Peyer's patch (tissue), 4 donors: Measurements from ENCODE around the gene GDI2. TPM values are rescaled to one million over a fixed set of nuclear protein-coding genes. Genes with fewer than 3 reads are reported as not detected.

Experiments used
- DNase-seq, 3 donors: peaks; one replicate each; pipeline ENCODE4 v3.0.0-alpha.2; 2017 to 2019
- H3K27ac ChIP-seq, 4 donors: fragments of 200-600 bp; sonication (generic); one replicate each; pipeline ENCODE4 v1.5.1; 2016 to 2019
- H3K27me3 ChIP-seq, 2 donors: fragments of 200-600 bp; sonication (generic); one replicate each; pipeline ENCODE4 v1.5.1; 2019
- H3K36me3 ChIP-seq, 3 donors: fragments of 200-600 bp; sonication (generic); one replicate each; pipeline ENCODE4 v1.5.1; 2016 to 2019
- H3K4me1 ChIP-seq, 4 donors: fragments of 200-600 bp; sonication (generic); one replicate each; pipeline ENCODE4 v1.5.1; 2016 to 2019
- H3K4me3 ChIP-seq, 4 donors: fragments of 200-600 bp; sonication (generic); 1 replicate in 3 of 4; 2 replicates in 1 of 4; pipeline ENCODE4 v1.5.1; 2016 to 2019; ENCODE audit warnings: mild to moderate bottlenecking in 1 of 4
- H3K9me3 ChIP-seq, 4 donors: fragments of 200-600 bp; sonication (generic); one replicate each; pipeline ENCODE4 v1.5.1; 2016 to 2019; ENCODE audit warnings: mild to moderate bottlenecking in 1 of 4
- CTCF ChIP-seq, 6 experiments: fragments of 450-650 bp in 4 of 6; fragments of 200-600 bp in 2 of 6; sonication (generic) in 1 of 6; IDR thresholded peaks; one replicate each; pipeline ENCODE4 v1.5.1; 2017 to 2019; ENCODE audit warnings: antibody characterized with exemption in 6 of 6, mild to moderate bottlenecking in 3 of 6, moderate library complexity in 1 of 6
- POLR2A ChIP-seq, 2 donors: fragments of 450-650 bp; IDR thresholded peaks; one replicate each; pipeline ENCODE4 v1.5.1; 2017; ENCODE audit warnings: antibody characterized with exemption in 2 of 2, mild to moderate bottlenecking in 2 of 2, moderate library complexity in 2 of 2
- total RNA-seq, 4 donors: library from RNA; depleted of rRNA; stranded (reverse); fragments of >200 nt; gene quantifications; one replicate each; pipeline ENCODE4 v1.1.0, GENCODE V29; 2016

GDI2 gene
- total RNA-seq, 4 donors from 2014 or later: 182 to 326 (median 260) TPM

- DNase-seq: no peak
- Histone ChIP-seq H3K4me3 (no peak overlapping the region), H3K27ac (no peak overlapping the region), H3K4me1 (peaks cover 0 to 57% (median 20%) of the 10 kb centered on the region in 4 donors), H3K27me3 (no peaks in the 10 kb centered on the region), H3K36me3 (peaks cover 0 to 6% (median 0%) of the 10 kb centered on the region in 3 donors), H3K9me3 (no peaks in the 10 kb centered on the region)
- no peak for TF ChIP-seq POLR2A (IDR thresholded peaks at IDR 0.05)
- TF ChIP-seq CTCF (IDR thresholded peaks at IDR 0.05): no peak
These were observed 6.5 kb downstream of the GDI2 start for GRCh38 chr10:5806745-5807144.

- no peak overlapping the region for H3K4me3 ChIP-seq
- H3K27ac ChIP-seq: peak overlapping the region in 1 of 4 donors; percentile 50
- no peak for TF ChIP-seq CTCF (IDR thresholded peaks at IDR 0.05)
- TF ChIP-seq POLR2A (IDR thresholded peaks at IDR 0.05): no peak
- no peaks in the 10 kb centered on the region for H3K27me3 ChIP-seq
- DNase-seq: no peak
- H3K36me3 ChIP-seq: peaks cover 0 to 10% (median 0%) of the 10 kb centered on the region in 3 donors
- H3K4me1 ChIP-seq: peaks cover 0 to 48% (median 20%) of the 10 kb centered on the region in 4 donors
- H3K9me3 ChIP-seq: no peaks in the 10 kb centered on the region
These were observed 7.5 kb downstream of the GDI2 start for GRCh38 chr10:5805711-5806110.

- peaks cover 0 to 14% (median 0%) of the 10 kb centered on the region in 3 donors for H3K36me3 ChIP-seq
- H3K4me1 ChIP-seq: peaks cover 0 to 43% (median 17%) of the 10 kb centered on the region in 4 donors
- H3K4me3 ChIP-seq: no peak overlapping the region
- H3K27me3 ChIP-seq: no peaks in the 10 kb centered on the region
- no peak for DNase-seq
- no peaks in the 10 kb centered on the region for H3K9me3 ChIP-seq
- H3K27ac ChIP-seq: peak overlapping the region in 1 of 4 donors; percentile 50
- TF ChIP-seq CTCF (IDR thresholded peaks at IDR 0.05) (no peak), POLR2A (IDR thresholded peaks at IDR 0.05) (no peak)
These were observed 8.0 kb downstream of the GDI2 start for GRCh38 chr10:5805260-5805659.

- no peak for DNase-seq
- H3K4me1 ChIP-seq: peaks cover 0 to 35% (median 13%) of the 10 kb centered on the region in 4 donors
- TF ChIP-seq POLR2A (IDR thresholded peaks at IDR 0.05) (no peak), CTCF (IDR thresholded peaks at IDR 0.05) (no peak)
- peaks cover 0 to 23% (median 0%) of the 10 kb centered on the region in 3 donors for H3K36me3 ChIP-seq
- no peaks in the 10 kb centered on the region for H3K9me3 ChIP-seq
- H3K4me3 ChIP-seq: no peak overlapping the region
- no peaks in the 10 kb centered on the region for H3K27me3 ChIP-seq
- peak overlapping the region in 1 of 4 donors; percentile 43 for H3K27ac ChIP-seq
These were observed 8.8 kb downstream of the GDI2 start for GRCh38 chr10:5804386-5804785.

GRCh38 chr10:5800782-5801181 is 12.5 kb downstream of the GDI2 start:
- TF ChIP-seq POLR2A (IDR thresholded peaks at IDR 0.05) (no peak), CTCF (IDR thresholded peaks at IDR 0.05) (no peak)
- H3K9me3 ChIP-seq: no peaks in the 10 kb centered on the region

GRCh38 chr10:5794236-5794635 is 19.0 kb downstream of the GDI2 start:
- Histone ChIP-seq H3K9me3 (no peaks in the 10 kb centered on the region), H3K27ac (no peak overlapping the region), H3K4me1 (no peaks in the 10 kb centered on the region), H3K4me3 (no peak overlapping the region), H3K27me3 (no peaks in the 10 kb centered on the region), H3K36me3 (peaks cover 0 to 99% (median 0%) of the 10 kb centered on the region in 3 donors)
- no peak for TF ChIP-seq CTCF (IDR thresholded peaks at IDR 0.05)
- no peak for TF ChIP-seq POLR2A (IDR thresholded peaks at IDR 0.05)
- DNase-seq: no peak

More at GRCh38 chr10:5800782-5801181, 12.5 kb downstream of the GDI2 start:
- no peak for DNase-seq
- Histone ChIP-seq H3K4me3 (no peak overlapping the region), H3K4me1 (peaks cover 0 to 8% (median 0%) of the 10 kb centered on the region in 4 donors), H3K27me3 (no peaks in the 10 kb centered on the region), H3K36me3 (peaks cover 0 to 59% (median 0%) of the 10 kb centered on the region in 3 donors), H3K27ac (no peak overlapping the region)
